ENCODE data around the gene SHC2. TPM values are rescaled to one million over a fixed set of nuclear protein-coding genes. Genes with fewer than 3 reads are reported as not detected.

Gene SHC2
- total RNA-seq, 1 donor from 2014 or later = not detected

DNA sequence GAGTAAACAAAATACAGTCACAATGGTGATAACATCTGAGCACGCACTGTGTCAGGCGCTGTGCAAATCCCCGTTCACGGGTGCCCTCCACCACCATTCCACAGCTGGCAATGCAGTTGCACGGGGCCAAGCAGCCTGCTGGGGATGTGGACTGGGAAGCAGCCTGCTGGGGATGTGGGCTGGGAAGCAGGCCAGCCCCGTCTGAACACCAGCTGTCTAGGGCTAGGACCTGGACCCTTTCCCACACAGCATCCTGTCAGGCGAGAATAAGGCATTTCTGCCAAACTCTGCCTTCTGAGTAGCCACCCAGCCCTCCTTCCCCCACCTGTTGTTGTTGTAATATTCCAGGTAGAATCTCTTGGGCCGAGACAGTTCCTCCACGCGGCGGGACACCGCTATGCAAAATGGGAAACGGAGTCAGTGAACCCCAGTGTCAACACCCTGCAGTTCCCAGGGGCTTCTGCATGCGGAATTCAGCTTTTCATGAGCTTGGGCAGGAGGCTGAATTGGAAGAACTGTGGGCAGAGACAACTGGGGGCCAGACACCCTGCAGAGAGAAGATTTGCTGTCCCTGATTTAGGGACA, 88.4 kb downstream of the SHC2 start:
- Mint-ChIP-seq H3K27me3 (ENCODE audit: insufficient read depth) (peaks cover 5% of the 10 kb centered on the region), H3K27ac (no peak overlapping the region), H3K4me1 (ENCODE audit: low read depth) (no peaks in the 10 kb centered on the region), H3K36me3 (ENCODE audit: low read depth) (no peaks in the 10 kb centered on the region), H3K4me3 (no peak overlapping the region), H3K9me3 (no peaks in the 10 kb centered on the region)
- no peak for DNase-seq (ENCODE audit: low spot score)
- intact Hi-C loops (cut with micrococcal nuclease) = no loop called here

DNA sequence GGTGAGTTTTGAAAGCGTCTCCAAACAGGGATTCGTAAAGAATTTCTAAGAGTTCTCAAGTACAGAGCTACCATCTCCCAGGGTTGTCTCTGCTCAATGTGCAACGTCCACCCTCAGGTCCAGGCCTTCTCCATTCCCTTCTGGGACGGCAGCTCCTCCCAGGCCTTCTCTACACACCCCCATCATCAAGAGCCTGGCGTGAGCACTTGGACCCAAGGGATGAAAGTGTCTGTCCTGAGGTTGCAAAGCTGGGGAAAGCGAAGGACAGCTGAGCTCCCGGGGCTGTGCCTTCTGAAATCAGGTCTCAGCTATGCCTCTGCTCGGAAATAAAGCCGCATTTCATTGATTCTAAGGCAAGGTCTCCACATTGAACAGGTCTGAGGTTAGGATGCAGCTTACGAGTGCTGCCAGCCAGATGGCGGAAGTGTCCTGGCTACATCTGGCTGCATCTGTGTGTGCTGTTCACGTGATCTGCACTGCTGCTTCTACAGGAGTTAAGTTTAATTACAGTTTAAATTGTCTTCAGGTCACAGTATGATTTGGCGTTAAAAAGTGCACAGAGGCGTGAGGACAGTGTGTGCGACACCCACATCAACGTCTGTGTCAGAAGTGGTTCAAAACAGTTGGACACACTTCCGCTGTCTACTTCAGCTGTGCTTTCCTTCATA, 89.2 kb downstream of the SHC2 start:
- Mint-ChIP-seq H3K4me1 (ENCODE audit: low read depth) (no peaks in the 10 kb centered on the region), H3K4me3 (no peak overlapping the region), H3K27ac (no peak overlapping the region), H3K27me3 (ENCODE audit: insufficient read depth) (peaks cover 5% of the 10 kb centered on the region), H3K9me3 (no peaks in the 10 kb centered on the region), H3K36me3 (ENCODE audit: low read depth) (no peaks in the 10 kb centered on the region)
- intact Hi-C loops (cut with micrococcal nuclease) = no loop called here
- DNase-seq (ENCODE audit: low spot score) = no peak

DNA sequence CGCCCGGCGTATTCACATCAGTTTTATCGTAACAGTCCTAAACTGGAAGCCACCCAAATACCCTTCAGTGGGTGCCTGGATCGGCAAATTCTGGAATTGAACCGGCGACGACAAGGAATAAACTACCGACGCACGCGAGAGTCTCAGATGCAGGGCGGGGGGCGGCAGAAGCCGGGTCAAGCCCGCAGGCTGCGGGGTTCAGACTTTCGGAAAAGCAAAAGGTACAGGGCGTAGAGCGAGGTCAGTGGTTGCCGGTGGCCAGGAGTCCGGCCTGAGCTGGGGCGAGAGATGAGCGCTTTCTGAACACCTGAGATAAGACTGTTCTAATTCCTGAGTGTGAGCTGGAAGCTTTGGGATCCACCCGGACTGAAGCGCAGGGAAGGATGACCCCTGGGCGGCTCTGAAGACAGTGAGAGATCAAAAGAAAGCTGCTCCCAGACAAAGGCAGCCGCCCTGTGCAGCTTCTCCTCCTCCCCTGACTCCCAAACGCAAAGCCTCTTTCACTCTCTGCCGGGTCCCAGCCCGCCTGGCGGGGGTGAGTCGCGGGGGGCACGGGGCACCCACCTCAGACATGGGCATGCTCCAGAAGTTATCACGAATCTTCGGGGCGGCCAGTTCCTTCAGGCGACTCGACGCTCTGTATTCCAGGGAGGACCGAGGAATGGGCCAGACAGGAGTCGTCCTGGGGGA, 90.0 kb downstream of the SHC2 start:
- H3K9me3 Mint-ChIP-seq = no peaks in the 10 kb centered on the region
- peaks cover 5% of the 10 kb centered on the region for H3K27me3 Mint-ChIP-seq (ENCODE audit: insufficient read depth)
- H3K27ac Mint-ChIP-seq = no peak overlapping the region
- H3K4me3 Mint-ChIP-seq = no peak overlapping the region
- H3K4me1 Mint-ChIP-seq (ENCODE audit: low read depth) = no peaks in the 10 kb centered on the region
- no peaks in the 10 kb centered on the region for H3K36me3 Mint-ChIP-seq (ENCODE audit: low read depth)
- intact Hi-C loops (cut with micrococcal nuclease) = no loop called here
- no peak for DNase-seq (ENCODE audit: low spot score)

DNA sequence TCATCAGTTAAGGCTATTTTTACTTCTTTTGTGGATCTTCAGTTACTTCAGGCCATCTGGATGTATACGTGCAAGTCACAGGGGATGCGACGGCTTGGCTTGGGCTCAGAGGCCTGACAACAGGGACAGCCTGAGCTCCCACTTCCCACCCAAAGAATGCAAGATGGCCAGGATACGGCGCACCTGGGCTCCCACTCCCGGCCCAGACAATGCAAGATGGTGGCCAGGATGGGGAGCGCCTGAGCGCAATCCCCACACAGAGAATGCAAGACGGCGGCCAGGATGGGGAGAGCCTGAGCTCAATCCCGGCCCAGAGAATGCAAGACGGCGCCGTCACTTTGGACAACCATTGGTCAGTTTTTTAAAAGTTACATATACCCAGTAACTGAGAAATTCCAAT, 91.0 kb downstream of the SHC2 start:
- Mint-ChIP-seq H3K36me3 (ENCODE audit: low read depth) (no peaks in the 10 kb centered on the region), H3K4me1 (ENCODE audit: low read depth) (no peaks in the 10 kb centered on the region), H3K27ac (no peak overlapping the region), H3K27me3 (ENCODE audit: insufficient read depth) (peaks cover 5% of the 10 kb centered on the region), H3K4me3 (no peak overlapping the region), H3K9me3 (no peaks in the 10 kb centered on the region)
- DNase-seq (ENCODE audit: low spot score) = no peak
- intact Hi-C loops (cut with micrococcal nuclease) = no loop called here

DNA sequence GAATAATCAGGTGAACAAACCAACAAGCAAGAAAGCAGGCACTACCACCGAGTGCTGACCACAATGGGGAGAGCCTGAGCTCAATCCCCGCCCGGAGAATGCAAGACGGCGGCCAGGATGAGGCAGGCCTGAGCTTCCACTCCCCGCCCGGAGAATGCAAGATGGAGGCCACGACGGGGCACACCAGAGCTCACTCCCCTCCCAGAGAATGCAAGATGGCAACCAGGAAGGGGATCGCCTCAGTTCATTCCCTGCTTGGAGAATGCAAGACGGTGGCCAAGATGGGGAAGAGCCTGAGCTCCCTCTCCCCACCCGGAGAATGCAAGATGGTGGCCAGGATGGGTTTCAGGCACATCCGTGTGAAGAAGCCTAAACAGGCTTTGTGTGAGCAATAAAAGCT, 91.6 kb downstream of the SHC2 start:
- H3K4me3 Mint-ChIP-seq = no peak overlapping the region
- intact Hi-C loops (cut with micrococcal nuclease) = no loop called here
- no peaks in the 10 kb centered on the region for H3K9me3 Mint-ChIP-seq
- DNase-seq (ENCODE audit: low spot score) = no peak
- no peaks in the 10 kb centered on the region for H3K36me3 Mint-ChIP-seq (ENCODE audit: low read depth)
- H3K4me1 Mint-ChIP-seq (ENCODE audit: low read depth) = no peaks in the 10 kb centered on the region
- H3K27ac Mint-ChIP-seq = no peak overlapping the region
- H3K27me3 Mint-ChIP-seq (ENCODE audit: insufficient read depth) = peaks cover 5% of the 10 kb centered on the region

DNA sequence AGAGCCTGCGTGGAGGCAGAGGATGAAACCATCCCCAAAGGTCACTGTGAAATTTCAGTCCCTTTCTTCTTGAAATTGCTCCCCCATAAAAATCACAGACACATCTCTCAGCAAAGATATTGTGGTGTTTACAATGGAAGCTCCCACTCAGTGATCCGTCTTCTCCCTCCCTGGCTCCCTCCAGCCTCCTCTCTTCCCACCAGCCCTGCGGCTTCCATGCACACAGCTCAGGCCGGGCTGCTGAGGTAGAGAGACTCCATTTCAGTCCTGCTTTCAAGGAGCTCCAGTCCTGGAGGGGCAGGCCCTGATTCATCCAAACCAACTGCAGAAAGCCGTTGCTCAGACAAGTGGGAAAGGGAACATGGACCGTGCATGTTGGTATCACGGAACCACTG, 92.2 kb downstream of the SHC2 start:
- H3K27ac Mint-ChIP-seq = no peak overlapping the region

DNA sequence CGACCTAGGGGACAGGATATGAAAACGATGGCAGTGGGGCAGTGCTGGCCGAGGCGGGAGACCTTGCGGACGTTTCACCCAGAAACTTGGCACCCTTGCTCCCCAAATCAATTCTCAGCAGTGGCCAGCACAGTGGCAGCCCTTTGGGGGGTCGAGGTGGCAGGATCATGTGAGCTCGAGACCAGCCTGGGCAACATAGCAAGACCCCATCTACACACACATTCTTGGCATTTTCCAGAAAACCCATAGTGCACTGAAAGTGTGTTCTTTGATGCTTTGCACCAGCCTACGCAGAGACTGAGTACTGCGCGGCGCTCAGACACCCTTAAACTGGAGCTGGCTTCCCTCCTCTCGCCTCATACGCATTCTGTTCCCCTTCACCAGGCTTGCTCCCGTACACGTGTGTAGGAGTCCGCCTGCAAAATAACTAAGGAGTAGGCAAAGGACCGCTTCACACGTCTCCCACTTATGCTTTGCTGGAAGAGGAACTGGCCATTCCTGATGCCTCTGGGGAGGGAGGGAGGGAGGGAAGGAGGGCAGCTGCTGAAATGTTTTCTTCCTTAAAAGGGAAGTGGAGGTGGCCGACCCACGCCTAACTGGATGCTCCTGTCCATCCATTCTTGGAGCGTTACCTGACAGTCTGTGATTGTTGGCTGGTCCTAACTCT, 92.7 kb downstream of the SHC2 start:
- peaks cover 5% of the 10 kb centered on the region for H3K27me3 Mint-ChIP-seq (ENCODE audit: insufficient read depth)
- DNase-seq (ENCODE audit: low spot score) = no peak
- H3K4me1 Mint-ChIP-seq (ENCODE audit: low read depth) = no peaks in the 10 kb centered on the region
- H3K4me3 Mint-ChIP-seq = no peak overlapping the region
- no peak overlapping the region for H3K27ac Mint-ChIP-seq
- H3K9me3 Mint-ChIP-seq = no peaks in the 10 kb centered on the region
- H3K36me3 Mint-ChIP-seq (ENCODE audit: low read depth) = no peaks in the 10 kb centered on the region
- intact Hi-C loops (cut with micrococcal nuclease) = no loop called here

More for the DNA sequence above, 92.2 kb downstream of the SHC2 start:
- Mint-ChIP-seq H3K36me3 (ENCODE audit: low read depth) (no peaks in the 10 kb centered on the region), H3K9me3 (no peaks in the 10 kb centered on the region), H3K27me3 (ENCODE audit: insufficient read depth) (peaks cover 5% of the 10 kb centered on the region), H3K4me1 (ENCODE audit: low read depth) (no peaks in the 10 kb centered on the region), H3K4me3 (no peak overlapping the region)
- intact Hi-C loops (cut with micrococcal nuclease) = no loop called here
- no peak for DNase-seq (ENCODE audit: low spot score)

DNA sequence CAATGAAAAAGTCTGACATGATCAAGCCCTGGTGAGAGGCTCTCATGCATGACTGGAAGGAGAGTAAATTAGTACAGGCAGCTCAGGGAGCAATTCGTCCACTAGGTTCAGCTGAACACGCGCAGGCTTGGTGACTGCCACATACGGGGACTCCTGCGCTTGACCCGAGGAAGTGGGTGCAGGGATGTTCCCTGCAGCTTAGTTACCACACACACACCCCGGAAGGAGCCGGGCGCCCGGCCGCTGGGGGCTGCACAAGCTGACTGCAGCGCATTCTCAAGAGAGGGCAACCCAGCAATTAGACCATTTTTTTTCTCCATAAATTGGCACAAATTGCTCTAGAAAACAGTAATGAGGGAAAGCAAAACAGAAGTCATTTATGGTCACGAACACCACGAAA, 93.3 kb downstream of the SHC2 start:
- no peaks in the 10 kb centered on the region for H3K4me1 Mint-ChIP-seq (ENCODE audit: low read depth)
- no peak for DNase-seq (ENCODE audit: low spot score)
- no peaks in the 10 kb centered on the region for H3K9me3 Mint-ChIP-seq
- H3K27ac Mint-ChIP-seq = no peak overlapping the region
- H3K36me3 Mint-ChIP-seq (ENCODE audit: low read depth) = no peaks in the 10 kb centered on the region
- intact Hi-C loops (cut with micrococcal nuclease) = no loop called here
- no peak overlapping the region for H3K4me3 Mint-ChIP-seq
- peaks cover 5% of the 10 kb centered on the region for H3K27me3 Mint-ChIP-seq (ENCODE audit: insufficient read depth)

DNA sequence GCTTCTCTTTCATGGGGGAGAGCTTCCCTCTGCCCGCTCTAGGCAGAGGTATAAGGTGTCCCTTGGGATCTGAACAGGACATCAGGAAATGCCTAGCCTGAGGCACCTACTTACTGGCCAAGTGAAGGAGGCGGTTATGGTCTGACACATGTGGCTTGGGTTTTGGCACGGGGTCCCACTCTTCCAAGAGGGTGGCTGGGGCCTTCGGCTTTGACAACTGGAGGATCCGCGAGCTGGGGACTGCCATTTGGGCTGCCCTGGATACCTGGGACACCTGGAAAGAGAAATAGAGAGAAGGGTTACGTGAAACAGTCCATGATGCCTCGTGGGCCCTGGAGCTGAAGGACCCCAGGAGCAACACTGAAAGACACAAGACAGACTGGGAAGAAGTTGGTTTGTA, 93.9 kb downstream of the SHC2 start:
- intact Hi-C loops (cut with micrococcal nuclease) = no loop called here
- Mint-ChIP-seq H3K27ac (no peak overlapping the region), H3K36me3 (ENCODE audit: low read depth) (no peaks in the 10 kb centered on the region), H3K9me3 (no peaks in the 10 kb centered on the region), H3K4me1 (ENCODE audit: low read depth) (no peaks in the 10 kb centered on the region), H3K27me3 (ENCODE audit: insufficient read depth) (peaks cover 4% of the 10 kb centered on the region), H3K4me3 (no peak overlapping the region)
- DNase-seq (ENCODE audit: low spot score) = no peak

Other genes starting within 250 kb of the SHC2 start
- gene PLPP2, start 169.6 kb downstream of the SHC2 start, total RNA-seq = 0.16 and 0.34 TPM in 2 replicates
- gene MIER2, start 116.2 kb downstream of the SHC2 start, total RNA-seq = 32.0 and 34.2 TPM in 2 replicates
- 0.08 and 0.15 TPM in 2 replicates for gene C2CD4C, start 51.9 kb downstream of the SHC2 start, total RNA-seq
- 0.18 and 0.27 TPM in 2 replicates for gene MADCAM1, start 35.5 kb upstream of the SHC2 start, total RNA-seq
- gene TPGS1, start 46.5 kb upstream of the SHC2 start, total RNA-seq = 17.6 and 18.2 TPM in 2 replicates
- 56.6 and 58.2 TPM in 2 replicates for gene CDC34, start 70.7 kb upstream of the SHC2 start, total RNA-seq
- gene GZMM, start 83.0 kb upstream of the SHC2 start, total RNA-seq = 52.7 and 55.6 TPM in 2 replicates
- gene BSG, start 111.6 kb upstream of the SHC2 start, total RNA-seq = 307 and 308 TPM in 2 replicates
- 1.1 and 1.2 TPM in 2 replicates for gene HCN2, start 128.8 kb upstream of the SHC2 start, total RNA-seq
- 103 and 104 TPM in 2 replicates for gene POLRMT, start 172.5 kb upstream of the SHC2 start, total RNA-seq
- gene FGF22, start 178.8 kb upstream of the SHC2 start, total RNA-seq = not detected in 2 replicates
- gene RNF126, start 202.2 kb upstream of the SHC2 start, total RNA-seq = 107 and 110 TPM in 2 replicates
- 5.5 and 5.6 TPM in 2 replicates for gene FSTL3, start 215.4 kb upstream of the SHC2 start, total RNA-seq
- not detected in 2 replicates for gene PRSS57, start 234.4 kb upstream of the SHC2 start, total RNA-seq
- gene PALM, start 247.9 kb upstream of the SHC2 start, total RNA-seq = 0.18 TPM in 1 of 2 replicates, not detected in the other

Measured in activated T-helper 1 cell treated with anti-CD3 and anti-CD28 coated beads, Interleukin-12 subunit alpha, Interleukin-12 subunit beta, Interleukin-2, Interleukin-4 antibody, amounts not matched to agents 30 ng/mL and 10 ng/mL and 1 ng/mL, durations not matched to agents 14 hours and 24 hours and 36 hours (primary cell).